Measurements from ENCODE around the gene TEN1. TPM values are rescaled to one million over a fixed set of nuclear protein-coding genes. Genes with fewer than 3 reads are reported as not detected.

The TEN1 gene
- total and polyA plus RNA-seq, 9 of the 15 experiments (the other 6 are each of a cell fraction or from before 2014, with no cell fraction given) = 1.3 to 25.7 (median 10.1) TPM

DNA sequence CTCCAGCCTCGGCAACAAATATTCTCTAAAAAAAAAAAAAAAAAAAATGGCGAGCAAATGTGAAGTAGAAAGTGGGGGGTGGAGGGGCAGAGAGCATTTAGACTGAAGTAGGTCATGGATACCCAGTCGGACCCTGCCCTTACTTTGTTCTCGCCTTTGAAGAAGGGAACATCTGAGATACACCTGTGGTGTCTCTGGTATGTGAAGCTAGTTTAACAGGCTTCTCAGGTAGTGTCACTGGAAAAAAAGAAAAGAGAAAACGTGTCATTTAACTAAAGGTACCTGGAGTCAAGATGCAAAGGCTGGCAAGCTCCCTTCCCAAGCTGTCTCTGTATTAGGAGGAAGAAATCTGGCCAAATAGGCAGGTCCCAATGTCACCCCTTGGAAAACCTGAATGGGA lies 46.2 kb upstream of the TEN1 start (continued):
- TF ChIP-seq PRMT5 (CRISPR knock-in tag; IDR thresholded peaks at IDR 0.05) = no peak
- no peak for TF ChIP-seq THRAP3 (IDR thresholded peaks at IDR 0.05; ENCODE audit: borderline replicate concordance)
- TF ChIP-seq ZNF785 (CRISPR knock-in tag; IDR thresholded peaks at IDR 0.05) = no peak
- no peak for TF ChIP-seq TRIM24 (IDR thresholded peaks at IDR 0.05)

DNA sequence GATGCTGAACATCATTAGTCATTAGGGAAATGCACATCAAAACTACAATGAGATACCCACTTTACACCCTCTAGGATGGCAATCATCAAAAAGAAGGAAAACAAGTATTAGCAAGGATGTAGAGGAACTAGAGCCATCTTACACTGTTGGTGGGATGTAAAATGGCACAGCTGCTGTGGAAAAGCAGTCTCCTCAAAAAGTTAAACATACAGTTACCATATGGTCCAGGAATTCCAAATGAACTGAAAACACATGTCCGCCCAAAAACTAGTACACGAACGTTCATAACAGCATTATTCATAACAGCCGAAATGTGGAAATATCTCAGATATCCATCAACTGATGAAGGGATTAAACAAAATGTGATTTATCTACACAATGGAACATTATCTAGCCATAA lies 45.2 kb upstream of the TEN1 start:
- in situ Hi-C loops (cut with MboI) = no loop called here
- no TSS peak for BruUV-seq (replicated peaks)
- TF ChIP-seq ZNF263 (CRISPR knock-in tag; IDR thresholded peaks at IDR 0.05; ENCODE audit: borderline replicate concordance) (no peak), POLR2H (tag; IDR thresholded peaks at IDR 0.05; ENCODE audit: low read depth) (no peak), ZBTB34 (CRISPR knock-in tag; IDR thresholded peaks at IDR 0.05) (no peak), ZNF217 (CRISPR knock-in tag; IDR thresholded peaks at IDR 0.05) (no peak), CGGBP1 (CRISPR knock-in tag; IDR thresholded peaks at IDR 0.05) (no peak), MYBL2 (IDR thresholded peaks at IDR 0.05; ENCODE audit: low read depth) (no peak), MYBL2 (CRISPR knock-in tag; IDR thresholded peaks at IDR 0.05; ENCODE audit: borderline replicate concordance) (no peak), NFIC (IDR thresholded peaks at IDR 0.05) (no peak), SMAD3 (CRISPR knock-in tag; conservative IDR thresholded peaks at IDR 0.05) (no peak), TCF3 (CRISPR knock-in tag; IDR thresholded peaks at IDR 0.05) (no peak), BHLHE40 (IDR thresholded peaks at IDR 0.05; ENCODE audit: low read length) (no peak), PRDM10 (IDR thresholded peaks at IDR 0.05; ENCODE audit: partially characterized antibody) (no peak)
- TF ChIP-seq, protein P1, sequence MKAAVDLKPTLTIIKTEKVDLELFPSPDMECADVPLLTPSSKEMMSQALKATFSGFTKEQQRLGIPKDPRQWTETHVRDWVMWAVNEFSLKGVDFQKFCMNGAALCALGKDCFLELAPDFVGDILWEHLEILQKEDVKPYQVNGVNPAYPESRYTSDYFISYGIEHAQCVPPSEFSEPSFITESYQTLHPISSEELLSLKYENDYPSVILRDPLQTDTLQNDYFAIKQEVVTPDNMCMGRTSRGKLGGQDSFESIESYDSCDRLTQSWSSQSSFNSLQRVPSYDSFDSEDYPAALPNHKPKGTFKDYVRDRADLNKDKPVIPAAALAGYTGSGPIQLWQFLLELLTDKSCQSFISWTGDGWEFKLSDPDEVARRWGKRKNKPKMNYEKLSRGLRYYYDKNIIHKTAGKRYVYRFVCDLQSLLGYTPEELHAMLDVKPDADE (conservative IDR thresholded peaks at IDR 0.05; ENCODE audit: control insufficient read depth, low read depth, low read length) = no peak

More for the DNA sequence above, 45.2 kb upstream of the TEN1 start:
- Histone ChIP-seq H3K36me3 (ENCODE audit: control insufficient read depth, insufficient read depth, low read length) (no peaks in the 10 kb centered on the region), H4K20me1 (replicated peaks; ENCODE audit: control insufficient read depth, insufficient read depth, low read length) (no peaks in the 10 kb centered on the region), H3K9me3 (replicated peaks; ENCODE audit: control insufficient read depth, insufficient read depth, low read depth, low read length) (no peaks in the 10 kb centered on the region), H3K79me2 (ENCODE audit: control insufficient read depth, insufficient read depth, low read length) (no peaks in the 10 kb centered on the region), H2AFZ (ENCODE audit: low read depth, low read length) (no peak overlapping the region), H3K27ac (ENCODE audit: extremely low read depth, low read depth, low read length) (no peak overlapping the region), H3K9ac (ENCODE audit: insufficient read depth in 1 of 2, low read depth in 2 of 2, low read length in 2 of 2) (no peak overlapping the region), H3K4me2 (ENCODE audit: insufficient read depth, low read length) (no peak overlapping the region), H3K4me3 (no peak overlapping the region), H3K9me1 (ENCODE audit: control insufficient read depth, insufficient read depth, low read length) (no peaks in the 10 kb centered on the region), H3K27me3 (ENCODE audit: control insufficient read depth in 2 of 2, insufficient read depth in 2 of 2, low read length in 2 of 2) (no peaks in the 10 kb centered on the region), H3K4me1 (replicated peaks in 1 of 2; ENCODE audit: control insufficient read depth in 2 of 2, insufficient read depth in 2 of 2, low read length in 2 of 2) (no peaks in the 10 kb centered on the region)
- ChIA-PET POLR2A (interaction anchor here (0.6 to 1.4 kb wide), 4 partner anchors 14 to 89 kb away, joined by 3 to 4 read pairs (median 3); partner anchors contain the start of gene CDK3), CTCF (ENCODE audit: low intra/inter-chr PET ratio) (no interaction called here)
- intact Hi-C loops (cut with micrococcal nuclease) = no loop called here
- no peak for FAIRE-seq
- ATAC-seq = no peak
- no peak for DNase-seq (ENCODE audit: extremely low read depth in 1 of 4, low spot score in 3 of 4)
- 54% methylated on average over 4 of the region's 4 CpGs for WGBS (ENCODE audit: insufficient coverage, low coverage, missing lambda C conversion rate)
